ENCODE results near the gene MCRIP1. TPM values are rescaled to one million over a fixed set of nuclear protein-coding genes. Genes with fewer than 3 reads are reported as not detected.
"Not testable (repeated sequence)": the region's sequence is repeated elsewhere in the genome, so short reads cannot be mapped to it uniquely, and the experiment has no call there.

MCRIP1 gene
- total and polyA plus RNA-seq, 4 donors: 51.0 to 234 (median 181) TPM

DNA sequence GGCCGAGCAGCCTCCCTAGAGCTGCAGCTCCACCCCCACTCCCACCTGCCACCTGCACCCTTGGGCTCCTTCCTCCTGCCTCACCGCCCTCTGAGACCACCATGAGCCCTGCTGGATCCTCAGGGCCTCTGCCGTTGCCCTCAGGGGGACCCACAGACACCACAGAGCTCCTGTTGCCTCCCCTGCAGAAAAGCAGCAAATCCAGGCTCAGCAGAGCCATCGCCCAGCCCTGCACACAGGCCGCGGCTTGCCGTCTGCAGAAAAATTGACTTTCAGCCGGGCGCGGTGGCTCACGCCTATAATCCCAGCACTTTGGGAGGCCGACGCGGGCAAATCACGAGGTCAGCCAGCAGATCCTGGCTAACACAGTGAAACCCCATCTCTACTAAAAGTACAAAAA, 8.8 kb upstream of the MCRIP1 start:
- H3K9me3 ChIP-seq (ENCODE audit: control insufficient read depth, insufficient read depth, low read length): no peaks in the 10 kb centered on the region

DNA sequence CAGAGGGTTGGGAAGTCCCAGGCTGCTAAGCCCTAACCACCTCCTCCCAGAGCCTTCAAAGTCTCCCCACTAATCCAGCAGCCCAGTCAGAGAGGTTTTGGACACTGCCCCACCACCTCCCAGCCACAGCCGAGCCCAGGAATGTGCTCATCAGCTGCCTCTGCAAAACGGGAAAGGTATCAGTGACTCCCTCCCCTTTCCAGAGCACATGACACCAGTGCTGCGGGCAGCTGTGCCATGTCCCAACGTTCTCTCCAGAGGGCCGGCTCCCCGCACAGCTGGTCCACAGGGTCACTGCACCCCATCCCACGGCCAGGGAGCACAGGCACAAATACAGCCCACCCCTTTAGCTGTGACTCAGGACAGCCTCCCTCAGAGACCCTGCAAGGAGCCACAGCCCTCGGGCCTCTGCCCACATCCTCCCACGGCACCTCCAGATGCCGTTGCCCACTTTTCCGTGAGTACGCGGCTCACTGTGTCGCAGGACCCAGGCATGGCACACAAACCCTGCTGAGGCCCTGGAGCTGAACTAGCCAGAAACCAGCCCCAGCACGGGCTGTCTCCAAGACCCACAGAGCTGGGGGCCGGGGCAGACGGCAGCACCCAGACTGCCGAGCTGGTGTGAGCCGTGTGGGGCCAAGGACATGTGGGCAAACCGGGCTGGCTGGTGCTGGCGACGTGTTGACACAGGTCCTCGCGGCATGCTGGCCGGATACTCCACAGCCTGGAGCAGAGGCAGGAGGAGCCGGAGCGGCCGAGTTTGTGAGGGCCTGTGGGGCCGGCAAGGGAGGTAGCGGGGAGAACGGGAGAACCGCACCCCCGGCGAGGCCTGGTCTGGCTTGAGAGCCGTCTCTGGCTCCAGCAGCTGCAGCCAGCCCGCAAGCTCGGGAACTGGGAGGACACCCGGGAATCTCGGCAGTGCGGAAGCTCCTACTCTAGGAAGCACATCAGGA, 8.0 kb upstream of the MCRIP1 start:
- Histone ChIP-seq H3K9me3 (ENCODE audit: control insufficient read depth, insufficient read depth, low read length) (no peaks in the 10 kb centered on the region), H3K4me1 (ENCODE audit: control insufficient read depth, insufficient read depth, low read length) (no peaks in the 10 kb centered on the region), H3K36me3 (ENCODE audit: control insufficient read depth, insufficient read depth, low read length) (peaks cover 54% of the 10 kb centered on the region), H3K27ac (ENCODE audit: low read depth, low read length) (no peak overlapping the region), H3K27me3 (ENCODE audit: control insufficient read depth, insufficient read depth, low read length) (no peaks in the 10 kb centered on the region), H3K4me3 (ENCODE audit: low read depth, low read length) (no peak overlapping the region)
- 74% methylated on average over 38 of the region's 40 CpGs for WGBS (ENCODE audit: insufficient coverage)
- DNase-seq (ENCODE audit: low read depth in 4 of 6, low spot score in 6 of 6): no peak

More for the DNA sequence above, 8.8 kb upstream of the MCRIP1 start:
- H3K4me3 ChIP-seq (ENCODE audit: low read depth, low read length): no peak overlapping the region
- H3K36me3 ChIP-seq (ENCODE audit: control insufficient read depth, insufficient read depth, low read length): peaks cover 61% of the 10 kb centered on the region
- DNase-seq (ENCODE audit: low read depth in 4 of 6, low spot score in 6 of 6): no peak
- H3K27ac ChIP-seq (ENCODE audit: low read depth, low read length): no peak overlapping the region
- H3K4me1 ChIP-seq (ENCODE audit: control insufficient read depth, insufficient read depth, low read length): no peaks in the 10 kb centered on the region
- H3K27me3 ChIP-seq (ENCODE audit: control insufficient read depth, insufficient read depth, low read length): no peaks in the 10 kb centered on the region
- WGBS (ENCODE audit: insufficient coverage): 86% methylated on average over 12 of the region's 15 CpGs

DNA sequence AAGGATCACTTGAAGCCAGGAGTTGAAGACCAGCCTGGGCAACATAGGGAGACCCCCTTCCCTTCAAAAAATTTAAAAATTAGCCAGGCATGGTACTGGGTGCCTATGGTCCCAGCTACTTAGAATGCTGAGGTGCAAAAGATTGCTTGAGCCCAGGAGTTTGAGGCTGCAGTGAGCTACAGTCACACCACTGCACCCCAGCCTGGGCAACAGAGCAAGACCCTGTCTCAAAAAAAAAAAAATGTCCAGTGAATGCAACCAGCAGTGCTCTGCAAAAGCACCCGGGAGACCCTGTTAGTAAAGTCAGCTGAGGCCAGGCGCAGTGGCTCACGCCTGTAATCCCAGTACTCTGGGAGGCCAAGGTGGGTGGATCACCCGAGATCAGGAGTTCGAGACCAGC, 7.0 kb upstream of the MCRIP1 start:
- H3K27ac ChIP-seq (ENCODE audit: low read depth, low read length); DNase-seq (ENCODE audit: low read depth in 4 of 6, low spot score in 6 of 6); H3K4me1 ChIP-seq (ENCODE audit: control insufficient read depth, insufficient read depth, low read length); H3K4me3 ChIP-seq (ENCODE audit: low read depth, low read length); H3K9me3 ChIP-seq (ENCODE audit: control insufficient read depth, insufficient read depth, low read length); H3K27me3 ChIP-seq (ENCODE audit: control insufficient read depth, insufficient read depth, low read length): not testable (repeated sequence)
- H3K36me3 ChIP-seq (ENCODE audit: control insufficient read depth, insufficient read depth, low read length): peaks cover 43% of the 10 kb centered on the region
- WGBS (ENCODE audit: insufficient coverage): 83% methylated on average over 5 of the region's 5 CpGs

DNA sequence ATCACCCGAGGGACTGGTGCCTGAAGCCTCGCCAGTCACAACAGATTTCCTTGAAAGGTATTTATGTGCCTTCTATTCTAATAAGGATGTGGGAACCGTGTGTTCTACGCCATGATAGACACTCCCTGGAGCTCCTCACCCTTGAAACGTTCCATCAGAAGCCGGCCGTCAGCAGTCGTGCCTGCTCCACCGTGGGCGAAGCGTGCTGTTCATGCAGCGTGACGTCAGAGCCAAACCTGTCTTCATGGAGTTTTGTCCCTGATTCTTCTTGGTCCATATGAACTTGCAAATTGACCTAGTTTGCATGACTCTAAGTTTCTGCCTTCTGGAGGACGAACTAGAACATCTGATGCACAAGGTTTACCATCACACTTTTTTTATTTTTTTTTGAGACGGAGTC, 6.2 kb upstream of the MCRIP1 start:
- Histone ChIP-seq H3K9me3 (ENCODE audit: control insufficient read depth, insufficient read depth, low read length) (no peaks in the 10 kb centered on the region), H3K4me3 (ENCODE audit: low read depth, low read length) (no peak overlapping the region), H3K36me3 (ENCODE audit: control insufficient read depth, insufficient read depth, low read length) (peaks cover 43% of the 10 kb centered on the region), H3K27ac (ENCODE audit: low read depth, low read length) (no peak overlapping the region), H3K4me1 (ENCODE audit: control insufficient read depth, insufficient read depth, low read length) (peaks cover 4% of the 10 kb centered on the region), H3K27me3 (ENCODE audit: control insufficient read depth, insufficient read depth, low read length) (no peaks in the 10 kb centered on the region)
- 78% methylated on average over 12 of the region's 15 CpGs for WGBS (ENCODE audit: insufficient coverage)
- DNase-seq (ENCODE audit: low read depth in 4 of 6, low spot score in 6 of 6): no peak

DNA sequence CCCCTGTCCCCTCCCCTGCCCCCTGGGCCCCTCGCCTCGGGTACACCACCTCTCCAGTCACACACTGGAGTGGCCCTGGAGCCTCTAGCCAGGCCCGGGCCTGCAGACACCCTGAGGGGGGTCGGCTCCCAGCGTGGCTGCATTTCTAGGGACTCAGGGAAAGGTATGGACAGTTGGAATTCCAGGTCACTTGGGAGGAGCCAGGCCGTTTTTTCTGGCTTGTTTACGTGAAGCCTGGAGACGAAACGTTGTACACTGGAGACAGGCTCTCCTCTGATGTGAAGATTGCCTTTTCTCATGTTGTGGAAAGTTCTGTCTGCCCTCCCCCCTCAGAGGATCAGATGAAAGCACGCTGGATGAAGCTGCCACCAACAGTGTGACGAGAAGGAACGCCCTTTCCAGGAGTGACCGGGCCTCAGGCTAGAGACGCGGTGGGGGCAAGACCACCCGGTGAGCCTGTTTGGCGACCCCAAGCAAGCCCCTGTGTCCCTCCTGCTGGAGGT, 5.7 kb upstream of the MCRIP1 start:
- peaks cover 39% of the 10 kb centered on the region for H3K36me3 ChIP-seq (ENCODE audit: control insufficient read depth, insufficient read depth, low read length)
- H3K4me3 ChIP-seq (ENCODE audit: low read depth, low read length): no peak overlapping the region
- WGBS (ENCODE audit: insufficient coverage): 53% methylated on average over 12 of the region's 17 CpGs
- peaks cover 9% of the 10 kb centered on the region for H3K4me1 ChIP-seq (ENCODE audit: control insufficient read depth, insufficient read depth, low read length)
- no peak overlapping the region for H3K27ac ChIP-seq (ENCODE audit: low read depth, low read length)
- no peaks in the 10 kb centered on the region for H3K9me3 ChIP-seq (ENCODE audit: control insufficient read depth, insufficient read depth, low read length)
- H3K27me3 ChIP-seq (ENCODE audit: control insufficient read depth, insufficient read depth, low read length): no peaks in the 10 kb centered on the region
- DNase-seq (ENCODE audit: low read depth in 4 of 6, low spot score in 6 of 6): no peak

DNA sequence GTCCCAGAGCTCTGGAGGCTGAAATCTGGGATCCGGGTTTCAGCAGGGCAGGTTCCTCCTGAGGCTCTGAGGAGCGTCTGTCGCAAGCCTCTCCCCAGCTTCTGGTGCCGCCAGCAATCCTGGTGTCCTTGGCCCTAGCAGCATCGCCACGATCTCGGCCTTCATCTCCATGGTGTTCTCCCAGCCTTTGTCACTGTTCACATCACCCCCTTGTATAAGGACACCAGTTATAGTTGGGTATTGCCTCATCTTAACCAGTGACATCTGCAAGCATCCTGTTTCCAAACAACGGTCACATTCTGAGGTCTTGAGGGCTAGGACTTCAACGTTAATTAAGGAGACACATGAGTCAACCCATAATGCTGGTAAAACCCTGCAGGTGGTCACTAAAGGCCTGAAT, 4.5 kb upstream of the MCRIP1 start:
- no peak for DNase-seq (ENCODE audit: low read depth in 4 of 6, low spot score in 6 of 6)
- no peak overlapping the region for H3K4me3 ChIP-seq (ENCODE audit: low read depth, low read length)
- H3K27ac ChIP-seq (ENCODE audit: low read depth, low read length): no peak overlapping the region
- 79% methylated on average over 8 of the region's 9 CpGs for WGBS (ENCODE audit: insufficient coverage)
- peaks cover 12% of the 10 kb centered on the region for H3K4me1 ChIP-seq (ENCODE audit: control insufficient read depth, insufficient read depth, low read length)
- no peaks in the 10 kb centered on the region for H3K9me3 ChIP-seq (ENCODE audit: control insufficient read depth, insufficient read depth, low read length)
- peaks cover 28% of the 10 kb centered on the region for H3K36me3 ChIP-seq (ENCODE audit: control insufficient read depth, insufficient read depth, low read length)
- no peaks in the 10 kb centered on the region for H3K27me3 ChIP-seq (ENCODE audit: control insufficient read depth, insufficient read depth, low read length)

DNA sequence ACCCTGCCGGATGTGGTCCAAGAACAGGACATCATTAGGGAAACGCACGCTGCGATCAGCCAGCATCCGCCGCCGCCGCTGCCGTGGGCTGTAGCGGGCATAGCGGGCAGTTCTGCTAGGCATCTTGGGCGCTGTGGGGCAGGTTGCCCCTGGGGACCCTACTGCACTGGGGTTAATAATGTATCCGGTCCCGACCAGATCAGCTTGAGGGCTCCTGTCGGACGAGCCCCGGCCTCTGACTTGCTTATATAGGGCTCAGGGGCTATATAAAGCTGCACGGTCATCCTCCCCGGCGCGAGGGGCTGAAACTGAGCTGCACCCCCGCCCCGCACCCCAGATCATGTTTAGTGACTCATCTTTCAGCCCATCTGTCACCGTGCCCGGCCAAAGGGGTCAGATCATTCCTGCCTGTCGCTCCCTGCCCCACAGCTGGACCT, 1.8 kb upstream of the MCRIP1 start, which contains the start of gene PPP1R27:
TSS of gene PPP1R27 (minus strand) at position 220 of the 437 bp plus-strand sequence. CDS start at position 123, 97 bp downstream.
- WGBS (ENCODE audit: insufficient coverage): 93% methylated on average over 26 of the region's 26 CpGs
- no peaks in the 10 kb centered on the region for H3K9me3 ChIP-seq (ENCODE audit: control insufficient read depth, insufficient read depth, low read length)
- peak within 1 kb of the TSS; percentile 88 for H3K4me3 ChIP-seq (ENCODE audit: low read depth, low read length)
- no peaks in the 10 kb centered on the region for H3K27me3 ChIP-seq (ENCODE audit: control insufficient read depth, insufficient read depth, low read length)
- H3K4me1 ChIP-seq (ENCODE audit: control insufficient read depth, insufficient read depth, low read length): peaks cover 27% of the 10 kb centered on the region
- no peak for DNase-seq (ENCODE audit: low read depth in 4 of 6, low spot score in 6 of 6)
- peaks cover 17% of the 10 kb centered on the region for H3K36me3 ChIP-seq (ENCODE audit: control insufficient read depth, insufficient read depth, low read length)
- peak within 1 kb of the TSS; percentile 79 for H3K27ac ChIP-seq (ENCODE audit: low read depth, low read length)

DNA sequence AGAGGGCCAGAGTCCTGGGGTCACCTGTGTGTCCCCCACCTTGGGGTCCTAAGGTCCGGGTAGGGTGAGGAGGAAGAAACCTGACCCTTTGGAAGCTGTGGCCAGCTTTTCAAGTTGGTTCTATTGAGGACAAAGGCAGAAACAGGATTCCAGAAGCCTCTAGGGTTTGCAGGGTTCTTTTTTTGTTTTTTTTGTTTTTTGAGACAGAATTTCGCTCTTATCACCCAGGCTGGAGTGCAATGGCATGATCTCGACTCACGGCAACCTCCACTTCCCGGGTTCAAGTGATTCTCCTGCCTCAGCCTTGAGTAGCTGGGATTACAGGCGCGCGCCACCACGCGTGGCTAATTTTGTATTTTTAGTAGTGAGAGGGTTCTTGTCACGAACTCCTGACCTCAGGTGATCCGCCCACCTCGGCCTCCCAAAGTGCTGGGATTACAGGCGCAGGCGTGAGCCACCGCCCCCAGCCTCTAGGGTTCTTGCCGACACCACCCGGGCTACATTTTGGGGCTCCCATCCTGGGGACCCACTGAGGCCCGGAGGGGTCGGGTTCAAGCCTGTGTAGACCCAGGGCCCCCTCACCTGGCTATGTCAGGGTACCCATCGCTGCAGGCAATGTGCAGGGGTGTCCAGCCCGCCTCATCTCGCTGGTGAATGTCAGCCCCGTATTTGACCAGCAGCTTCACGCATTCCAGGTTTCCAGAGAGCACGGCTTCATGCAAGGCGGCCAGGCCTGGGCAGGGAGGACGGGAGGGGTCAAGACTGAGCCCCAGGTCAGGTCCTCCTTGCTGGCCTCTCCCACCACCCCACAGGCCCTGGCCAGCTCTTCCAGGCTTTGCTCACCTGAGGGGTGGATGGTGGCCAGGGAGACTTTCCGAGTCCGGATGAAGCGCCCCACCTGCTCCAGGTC, 1.1 kb upstream of the MCRIP1 start:
- 83% methylated on average over 27 of the region's 31 CpGs for WGBS (ENCODE audit: insufficient coverage)
- Histone ChIP-seq H3K27me3 (ENCODE audit: control insufficient read depth, insufficient read depth, low read length) (no peaks in the 10 kb centered on the region), H3K4me3 (ENCODE audit: low read depth, low read length) (peak overlapping the region; percentile 88), H3K9me3 (ENCODE audit: control insufficient read depth, insufficient read depth, low read length) (no peaks in the 10 kb centered on the region), H3K36me3 (ENCODE audit: control insufficient read depth, insufficient read depth, low read length) (peaks cover 24% of the 10 kb centered on the region), H3K4me1 (ENCODE audit: control insufficient read depth, insufficient read depth, low read length) (peaks cover 27% of the 10 kb centered on the region), H3K27ac (ENCODE audit: low read depth, low read length) (peak overlapping the region; percentile 79)
- DNase-seq (ENCODE audit: low read depth in 4 of 6, low spot score in 6 of 6): no peak

DNA sequence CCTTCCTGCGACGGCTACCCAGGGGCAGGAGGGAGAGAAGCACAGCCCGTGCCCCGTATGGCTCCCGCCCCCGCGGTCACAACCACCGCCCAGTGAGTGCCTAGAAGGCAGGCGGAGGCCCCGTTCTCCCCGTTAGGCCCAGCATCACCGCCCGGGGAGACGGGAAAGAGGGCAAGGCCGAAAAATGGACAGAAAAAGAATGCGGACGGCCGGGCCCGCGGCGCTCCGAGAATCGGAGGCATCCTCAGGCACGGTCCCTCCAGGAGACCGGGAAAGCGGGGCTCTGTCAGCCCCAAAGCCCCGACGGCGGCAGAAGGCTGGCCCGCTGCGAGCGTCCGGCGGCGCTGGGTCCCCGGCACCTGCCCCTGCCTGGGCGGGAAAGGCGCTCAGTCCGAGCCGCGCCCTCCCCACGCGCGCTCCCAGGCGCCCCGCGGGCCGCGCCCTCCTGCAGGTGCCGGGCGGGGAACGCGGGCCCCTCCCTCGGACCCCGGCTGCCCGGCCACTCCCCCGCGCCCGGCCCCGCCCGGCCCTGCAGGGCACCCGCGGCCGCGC, 407 bp downstream of the MCRIP1 start:
- peaks cover 36% of the 10 kb centered on the region for H3K36me3 ChIP-seq (ENCODE audit: control insufficient read depth, insufficient read depth, low read length)
- DNase-seq (ENCODE audit: low read depth in 4 of 6, low spot score in 6 of 6): peak in 3 of 6 donors; percentile 3 to 31 (median 4)
- peak overlapping the region; percentile 74 for H3K4me3 ChIP-seq (ENCODE audit: low read depth, low read length)
- no peaks in the 10 kb centered on the region for H3K27me3 ChIP-seq (ENCODE audit: control insufficient read depth, insufficient read depth, low read length)
- no peaks in the 10 kb centered on the region for H3K9me3 ChIP-seq (ENCODE audit: control insufficient read depth, insufficient read depth, low read length)
- H3K27ac ChIP-seq (ENCODE audit: low read depth, low read length): peak overlapping the region; percentile 77
- WGBS (ENCODE audit: insufficient coverage): 0% methylated on average over 65 of the region's 65 CpGs
- peaks cover 36% of the 10 kb centered on the region for H3K4me1 ChIP-seq (ENCODE audit: control insufficient read depth, insufficient read depth, low read length)
